PFSK-1 (cell line): ENCODE results near the gene PPM1K.

Experiments used
- REST ChIP-seq, 2 experiments: IDR thresholded peaks; 2 replicates each; pipeline versions ENCODE4 v1.6.1 to v1.8.0; 2011 to 2012; ENCODE audit warnings: low read depth in 2 of 2, low read length in 2 of 2, control low read depth in 1 of 2, inconsistent platforms in 1 of 2, mild to moderate bottlenecking in 1 of 2, moderate library complexity in 1 of 2; ENCODE audit not compliant: insufficient read depth in 1 of 2
- SIN3A ChIP-seq: IDR thresholded peaks from 2 replicates; pipeline ENCODE4 v1.6.1; 2012; ENCODE audit warnings: mild to moderate bottlenecking, low read length, moderate library complexity, borderline replicate concordance; ENCODE audit not compliant: insufficient read depth

- TF ChIP-seq REST (IDR thresholded peaks at IDR 0.05; ENCODE audit: insufficient read depth in 1 of 2, low read depth in 2 of 2, low read length in 2 of 2), result no peak
- TF ChIP-seq SIN3A, result no peak
Observed at GRCh38 chr4:88217169-88217568, 67.2 kb downstream of the PPM1K start.
